BE2C (cell line): ENCODE measurements around the gene PRG2.

Experiments
- DNase-seq: peaks from one replicate; pipeline ENCODE4 v3.0.0-alpha.2; 2020
- H3K27me3 ChIP-seq: fragments of 250-450 bp; sonication (Bioruptor Pico); 2 replicates; pipeline ENCODE4 v1.5.1; 2020; ENCODE audit warnings: mild to moderate bottlenecking
- H3K36me3 ChIP-seq: fragments of 250-450 bp; sonication (Bioruptor Pico); 2 replicates; pipeline ENCODE4 v1.5.1; 2020; ENCODE audit warnings: mild to moderate bottlenecking
- H3K4me1 ChIP-seq: fragments of 250-450 bp; sonication (Bioruptor Pico); 2 replicates; pipeline ENCODE4 v1.5.1; 2020
- H3K4me3 ChIP-seq: 2 replicates; pipeline ENCODE4 v1.5.1; 2011; ENCODE audit warnings: low read depth, low read length
- H3K9me3 ChIP-seq: fragments of 250-450 bp; sonication (Bioruptor Pico); 2 replicates; pipeline ENCODE4 v1.5.1; 2020
- CTCF ChIP-seq: IDR thresholded peaks from 2 replicates; pipeline ENCODE4 v1.5.1; 2012; ENCODE audit warnings: mild to moderate bottlenecking, low read depth, low read length

Gene PRG2

GRCh38 chr11:57391111-57391510 is 661 bp upstream of the PRG2 start:
- H3K27me3 ChIP-seq, result no peaks in the 10 kb centered on the region
- H3K36me3 ChIP-seq, result no peaks in the 10 kb centered on the region
- no peaks in the 10 kb centered on the region for H3K9me3 ChIP-seq
- H3K4me1 ChIP-seq, result no peaks in the 10 kb centered on the region
- no peak for TF ChIP-seq CTCF
- DNase-seq, result no peak
- H3K4me3 ChIP-seq, result no peak overlapping the region

- no peak for TF ChIP-seq CTCF
- no peak overlapping the region for H3K4me3 ChIP-seq
- H3K4me1 ChIP-seq, result no peaks in the 10 kb centered on the region
- no peaks in the 10 kb centered on the region for H3K27me3 ChIP-seq
- DNase-seq, result no peak
- no peaks in the 10 kb centered on the region for H3K36me3 ChIP-seq
- no peaks in the 10 kb centered on the region for H3K9me3 ChIP-seq
Observed at GRCh38 chr11:57387289-57388030, 3.0 kb downstream of the PRG2 start.

- no peaks in the 10 kb centered on the region for H3K9me3 ChIP-seq
- H3K36me3 ChIP-seq, result no peaks in the 10 kb centered on the region
- no peak for DNase-seq
- no peak overlapping the region for H3K4me3 ChIP-seq
- no peaks in the 10 kb centered on the region for H3K4me1 ChIP-seq
- TF ChIP-seq CTCF, result no peak
- H3K27me3 ChIP-seq, result no peaks in the 10 kb centered on the region
Observed at GRCh38 chr11:57386178-57386940, 4.1 kb downstream of the PRG2 start.

- DNase-seq, result no peak
- Histone ChIP-seq H3K9me3 (no peaks in the 10 kb centered on the region), H3K4me1 (no peaks in the 10 kb centered on the region), H3K4me3 (no peak within 1 kb of the TSS), H3K36me3 (no peaks in the 10 kb centered on the region), H3K27me3 (no peaks in the 10 kb centered on the region)
- no peak for TF ChIP-seq CTCF
Observed at GRCh38 chr11:57380975-57381374, 9.5 kb downstream of the PRG2 start, which contains the start of gene PRG3. Gene PRG3 (minus strand): TSS chr11:57381150. CDS start chr11:57380708, 442 bp downstream.

GRCh38 chr11:57379732-57380131 is 10.7 kb downstream of the PRG2 start:
- no peak for TF ChIP-seq CTCF
- Histone ChIP-seq H3K27me3 (no peaks in the 10 kb centered on the region), H3K4me1 (no peaks in the 10 kb centered on the region), H3K36me3 (no peaks in the 10 kb centered on the region), H3K4me3 (no peak overlapping the region), H3K9me3 (no peaks in the 10 kb centered on the region)
- DNase-seq, result no peak

GRCh38 chr11:57378186-57378585 is 12.3 kb downstream of the PRG2 start:
- H3K9me3 ChIP-seq, result no peaks in the 10 kb centered on the region
- no peaks in the 10 kb centered on the region for H3K36me3 ChIP-seq
- no peak overlapping the region for H3K4me3 ChIP-seq
- H3K27me3 ChIP-seq, result no peaks in the 10 kb centered on the region
- no peak for TF ChIP-seq CTCF
- DNase-seq, result no peak
- H3K4me1 ChIP-seq, result no peaks in the 10 kb centered on the region
